Measurements from ENCODE around the gene PER2. TPM values are rescaled to one million over a fixed set of nuclear protein-coding genes. Genes with fewer than 3 reads are reported as not detected.
A peak's percentile ranks its signal among the peaks of the same experiment; 100 is the strongest.
"Not testable (repeated sequence)": the region's sequence is repeated elsewhere in the genome, so short reads cannot be mapped to it uniquely, and the experiment has no call there.

The PER2 gene
- total RNA-seq, 1 donor from 2014 or later = 8.4 TPM

DNA sequence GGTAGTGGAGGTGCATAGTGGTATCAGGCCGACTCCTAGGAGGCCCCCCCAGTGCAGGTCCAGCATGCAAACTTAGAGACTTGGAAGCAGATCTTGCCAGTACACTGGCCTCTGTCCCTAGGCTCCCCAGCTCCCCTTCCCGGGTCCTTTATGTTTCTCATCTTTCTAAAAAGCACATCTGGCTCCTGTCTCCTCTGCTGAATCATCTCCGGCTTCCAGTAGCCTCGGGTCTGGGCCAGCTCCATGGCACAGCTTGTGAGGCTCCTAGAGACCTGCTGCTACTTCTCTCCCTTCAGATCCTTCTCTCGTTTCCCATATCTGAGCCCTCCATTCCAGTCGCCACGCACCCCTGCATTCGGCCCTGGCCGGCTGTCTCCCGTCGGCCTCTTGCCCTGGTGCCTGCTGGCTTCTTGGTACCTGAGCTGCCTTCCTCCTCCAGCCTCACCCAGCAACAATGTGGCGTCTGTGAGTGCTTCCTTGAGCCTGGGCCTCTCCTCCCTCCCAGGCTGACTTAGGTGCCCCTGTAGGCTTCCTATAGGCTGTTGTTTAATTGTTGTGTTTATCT is 38.5 kb upstream of the PER2 start:
- Histone ChIP-seq H3K4me1 (ENCODE audit: control insufficient read depth in 3 of 3, insufficient read depth in 3 of 3, low read length in 3 of 3) (peaks cover 9 to 20% (median 17%) of the 10 kb centered on the region in 3 donors), H3K27me3 (ENCODE audit: control insufficient read depth in 3 of 3, insufficient read depth in 3 of 3, low read length in 3 of 3) (no peaks in the 10 kb centered on the region), H3K27ac (ENCODE audit: low read depth, low read length) (no peak overlapping the region), H3K4me3 (ENCODE audit: low read length in 3 of 3) (no peak overlapping the region), H3K9me3 (ENCODE audit: control insufficient read depth in 3 of 3, low read length in 3 of 3) (no peaks in the 10 kb centered on the region), H3K9ac (ENCODE audit: low read depth in 1 of 3, low read length in 3 of 3) (peak overlapping the region in 1 of 3 donors; percentile 25), H3K36me3 (ENCODE audit: control insufficient read depth in 3 of 3, insufficient read depth in 3 of 3, low read length in 3 of 3) (peaks cover 9 to 20% (median 15%) of the 10 kb centered on the region in 3 donors)

DNA sequence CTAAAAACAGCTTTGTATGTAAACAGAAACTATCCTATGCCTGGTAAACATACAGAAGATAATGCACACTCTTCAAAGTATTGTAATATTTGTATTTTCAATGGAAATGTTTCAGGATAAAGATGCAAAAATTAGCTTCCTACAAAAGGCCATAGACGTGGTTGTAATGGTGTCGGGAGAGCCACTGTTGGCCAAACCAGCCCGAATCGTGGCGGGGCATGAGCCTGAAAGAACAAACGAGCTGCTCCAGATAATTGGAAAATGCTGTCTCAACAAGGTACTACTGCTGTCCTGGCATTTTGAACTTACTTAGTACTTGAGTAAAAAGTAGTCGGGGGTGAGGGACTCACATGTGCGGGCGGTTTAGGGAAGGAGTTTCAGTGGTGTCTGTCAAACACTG is 37.3 kb upstream of the PER2 start:
- H3K27me3 ChIP-seq (ENCODE audit: control insufficient read depth in 3 of 3, insufficient read depth in 3 of 3, low read length in 3 of 3) = no peaks in the 10 kb centered on the region
- peaks cover 18 to 28% (median 26%) of the 10 kb centered on the region in 3 donors for H3K4me1 ChIP-seq (ENCODE audit: control insufficient read depth in 3 of 3, insufficient read depth in 3 of 3, low read length in 3 of 3)
- peaks cover 9 to 20% (median 15%) of the 10 kb centered on the region in 3 donors for H3K36me3 ChIP-seq (ENCODE audit: control insufficient read depth in 3 of 3, insufficient read depth in 3 of 3, low read length in 3 of 3)
- no peak overlapping the region for H3K27ac ChIP-seq (ENCODE audit: low read depth, low read length)
- H3K4me3 ChIP-seq (ENCODE audit: low read length in 3 of 3) = no peak overlapping the region
- no peaks in the 10 kb centered on the region for H3K9me3 ChIP-seq (ENCODE audit: control insufficient read depth in 3 of 3, low read length in 3 of 3)
- H3K9ac ChIP-seq (ENCODE audit: low read depth in 1 of 3, low read length in 3 of 3) = no peak overlapping the region

DNA sequence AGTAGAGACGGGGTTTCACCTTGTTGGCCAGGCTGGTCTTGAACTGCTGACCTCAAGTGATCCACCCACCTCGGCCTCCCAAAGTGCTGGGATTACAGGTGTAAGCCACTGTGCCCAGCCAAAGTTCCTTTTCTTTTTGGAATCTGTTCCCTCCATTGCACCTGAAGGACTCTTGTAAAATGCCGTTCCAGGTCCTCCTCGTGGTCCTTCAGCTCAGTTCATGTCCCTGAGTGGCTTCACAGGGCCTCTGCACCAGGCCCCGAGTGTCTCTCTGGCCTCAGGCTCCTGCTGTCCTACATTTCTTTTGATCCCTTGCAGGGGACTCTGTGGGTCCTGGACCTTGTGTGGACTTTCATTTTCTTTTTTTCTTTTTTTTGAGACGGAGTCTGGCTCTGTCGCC is 35.8 kb upstream of the PER2 start:
- H3K4me3 ChIP-seq (ENCODE audit: low read length in 3 of 3); H3K36me3 ChIP-seq (ENCODE audit: control insufficient read depth in 3 of 3, insufficient read depth in 3 of 3, low read length in 3 of 3); H3K9ac ChIP-seq (ENCODE audit: low read depth in 1 of 3, low read length in 3 of 3); H3K27ac ChIP-seq (ENCODE audit: low read depth, low read length); H3K27me3 ChIP-seq (ENCODE audit: control insufficient read depth in 3 of 3, insufficient read depth in 3 of 3, low read length in 3 of 3); H3K9me3 ChIP-seq (ENCODE audit: control insufficient read depth in 3 of 3, low read length in 3 of 3): not testable (repeated sequence)
- H3K4me1 ChIP-seq (ENCODE audit: control insufficient read depth in 3 of 3, insufficient read depth in 3 of 3, low read length in 3 of 3) = peaks cover 22 to 34% (median 33%) of the 10 kb centered on the region in 3 donors

DNA sequence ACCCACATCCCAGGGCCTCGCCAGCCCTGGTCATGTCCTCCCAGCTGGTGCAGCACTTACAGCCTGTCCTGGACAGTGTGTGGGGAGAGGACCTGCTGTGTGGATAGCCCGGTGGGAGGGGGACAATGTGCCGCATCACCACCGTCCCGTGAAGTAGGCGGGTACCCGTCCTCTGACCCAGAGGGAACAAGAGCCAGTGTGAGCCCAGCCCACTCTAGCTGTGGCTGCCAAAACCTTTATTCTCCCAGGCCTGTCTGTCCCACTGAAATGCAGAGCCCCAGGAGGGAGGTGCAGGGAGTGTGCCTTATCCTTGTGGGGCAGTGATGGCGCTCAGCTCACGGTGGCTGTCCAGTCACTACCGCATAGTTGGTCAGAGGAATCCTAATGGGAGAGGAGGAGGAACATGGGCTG is 33.6 kb upstream of the PER2 start:
- H3K27me3 ChIP-seq (ENCODE audit: control insufficient read depth in 3 of 3, insufficient read depth in 3 of 3, low read length in 3 of 3) = no peaks in the 10 kb centered on the region
- peaks cover 0 to 4% (median 4%) of the 10 kb centered on the region in 3 donors for H3K36me3 ChIP-seq (ENCODE audit: control insufficient read depth in 3 of 3, insufficient read depth in 3 of 3, low read length in 3 of 3)
- H3K4me1 ChIP-seq (ENCODE audit: control insufficient read depth in 3 of 3, insufficient read depth in 3 of 3, low read length in 3 of 3) = peaks cover 22 to 34% (median 33%) of the 10 kb centered on the region in 3 donors
- H3K4me3 ChIP-seq (ENCODE audit: low read length in 3 of 3) = peak overlapping the region in 2 of 3 donors; percentile 46 to 78
- H3K27ac ChIP-seq (ENCODE audit: low read depth, low read length) = peak overlapping the region; percentile 59
- H3K9ac ChIP-seq (ENCODE audit: low read depth in 1 of 3, low read length in 3 of 3) = peak overlapping the region; percentile 65 to 84 (median 77)
- no peaks in the 10 kb centered on the region for H3K9me3 ChIP-seq (ENCODE audit: control insufficient read depth in 3 of 3, low read length in 3 of 3)

DNA sequence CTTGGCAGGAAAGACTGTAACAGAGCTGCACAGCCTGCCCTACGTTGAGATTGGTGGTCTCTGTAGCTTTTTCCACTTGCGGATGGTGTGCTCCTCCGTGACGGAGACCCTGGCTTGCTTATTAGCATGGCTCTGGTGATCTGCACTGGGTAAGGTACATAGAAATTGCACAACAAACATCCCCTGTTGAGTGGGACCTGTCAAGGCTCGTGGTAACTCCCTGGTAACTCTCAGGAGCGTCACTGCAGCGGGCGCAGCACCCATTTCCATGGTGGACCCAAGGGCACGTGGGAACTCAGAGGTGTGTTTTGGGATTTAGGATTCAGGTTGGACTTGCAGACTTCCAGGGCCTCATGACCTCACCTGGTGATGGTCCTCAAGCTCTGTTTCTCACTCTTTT is 33.1 kb upstream of the PER2 start:
- Histone ChIP-seq H3K9me3 (ENCODE audit: control insufficient read depth in 3 of 3, low read length in 3 of 3) (no peaks in the 10 kb centered on the region), H3K4me1 (ENCODE audit: control insufficient read depth in 3 of 3, insufficient read depth in 3 of 3, low read length in 3 of 3) (peaks cover 22 to 34% (median 30%) of the 10 kb centered on the region in 3 donors), H3K27me3 (ENCODE audit: control insufficient read depth in 3 of 3, insufficient read depth in 3 of 3, low read length in 3 of 3) (no peaks in the 10 kb centered on the region), H3K9ac (ENCODE audit: low read depth in 1 of 3, low read length in 3 of 3) (peak overlapping the region; percentile 65 to 84 (median 77)), H3K27ac (ENCODE audit: low read depth, low read length) (peak overlapping the region; percentile 59), H3K4me3 (ENCODE audit: low read length in 3 of 3) (peak overlapping the region; percentile 75 to 83 (median 78)), H3K36me3 (ENCODE audit: control insufficient read depth in 3 of 3, insufficient read depth in 3 of 3, low read length in 3 of 3) (peaks cover 0 to 4% (median 2%) of the 10 kb centered on the region in 3 donors)

DNA sequence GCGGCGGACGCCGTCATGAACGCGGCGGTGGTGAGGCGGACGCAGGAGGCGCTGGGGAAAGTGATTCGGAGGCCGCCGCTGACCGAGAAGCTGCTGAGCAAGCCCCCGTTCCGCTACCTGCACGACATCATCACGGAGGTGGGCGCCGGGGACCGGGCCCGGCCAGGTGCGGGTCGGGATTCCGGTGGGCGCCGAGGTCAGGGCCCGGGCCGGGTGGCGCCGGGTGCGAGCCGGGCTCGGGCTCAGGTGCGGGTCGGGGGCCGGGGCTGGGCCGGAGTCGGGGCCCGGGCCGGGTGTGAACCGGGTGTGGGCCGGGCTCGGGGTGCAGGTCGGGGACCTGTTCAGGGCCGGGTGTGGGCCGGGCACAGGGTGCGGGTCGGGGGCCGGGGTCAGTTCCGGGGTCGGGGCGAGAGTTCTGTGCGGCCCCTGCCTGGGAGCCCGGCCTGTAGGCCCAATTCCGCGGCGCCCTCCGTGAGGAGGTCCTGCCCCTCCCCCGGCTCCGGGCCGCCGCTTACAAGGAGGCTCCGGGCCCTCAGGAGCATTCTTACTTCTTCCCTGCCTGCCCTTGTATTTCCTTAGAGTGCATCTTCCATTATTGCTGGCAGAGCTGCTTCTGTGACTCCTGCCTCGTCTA is 32.4 kb upstream of the PER2 start:
- peaks cover 22 to 34% (median 30%) of the 10 kb centered on the region in 3 donors for H3K4me1 ChIP-seq (ENCODE audit: control insufficient read depth in 3 of 3, insufficient read depth in 3 of 3, low read length in 3 of 3)
- H3K27ac ChIP-seq (ENCODE audit: low read depth, low read length) = peak overlapping the region; percentile 59
- H3K27me3 ChIP-seq (ENCODE audit: control insufficient read depth in 3 of 3, insufficient read depth in 3 of 3, low read length in 3 of 3) = no peaks in the 10 kb centered on the region
- no peaks in the 10 kb centered on the region for H3K9me3 ChIP-seq (ENCODE audit: control insufficient read depth in 3 of 3, low read length in 3 of 3)
- peak overlapping the region; percentile 75 to 83 (median 78) for H3K4me3 ChIP-seq (ENCODE audit: low read length in 3 of 3)
- H3K36me3 ChIP-seq (ENCODE audit: control insufficient read depth in 3 of 3, insufficient read depth in 3 of 3, low read length in 3 of 3) = peaks cover 0 to 2% (median 2%) of the 10 kb centered on the region in 3 donors
- H3K9ac ChIP-seq (ENCODE audit: low read depth in 1 of 3, low read length in 3 of 3) = peak overlapping the region; percentile 65 to 84 (median 77)

DNA sequence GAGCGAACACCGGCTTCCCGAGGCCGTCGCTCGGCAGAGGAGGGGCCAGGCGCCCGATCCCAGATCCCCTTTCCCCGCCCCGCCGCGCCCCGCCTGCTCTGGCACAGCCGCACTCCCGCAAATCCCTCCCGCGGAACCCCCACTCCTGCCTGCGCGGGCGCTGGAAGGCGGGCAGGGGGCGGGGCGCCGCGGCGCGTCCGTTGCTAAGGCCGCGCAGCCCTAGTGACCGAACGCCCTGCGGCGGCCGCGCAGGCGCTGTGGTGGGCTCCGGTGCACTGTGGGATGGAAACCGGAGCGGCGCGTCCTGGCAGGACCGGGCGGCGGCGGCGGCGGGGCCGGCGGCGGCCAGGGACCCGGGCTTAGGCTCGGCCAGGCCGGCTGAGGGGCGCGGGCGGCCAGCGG is 31.8 kb upstream of the PER2 start, which contains the start of gene TRAF3IP1:
Gene TRAF3IP1, plus strand, starts transcription at position 273 of the 402 bp plus-strand sequence. CDS start 145 bp downstream, outside the sequence.
- Histone ChIP-seq H3K27me3 (ENCODE audit: control insufficient read depth in 3 of 3, insufficient read depth in 3 of 3, low read length in 3 of 3) (no peaks in the 10 kb centered on the region), H3K4me3 (ENCODE audit: low read length in 3 of 3) (peak within 1 kb of the TSS; percentile 81 to 83 (median 83)), H3K27ac (ENCODE audit: low read depth, low read length) (peak within 1 kb of the TSS; percentile 75), H3K4me1 (ENCODE audit: control insufficient read depth in 3 of 3, insufficient read depth in 3 of 3, low read length in 3 of 3) (peaks cover 22 to 34% (median 30%) of the 10 kb centered on the region in 3 donors), H3K36me3 (ENCODE audit: control insufficient read depth in 3 of 3, insufficient read depth in 3 of 3, low read length in 3 of 3) (peaks cover 0 to 2% (median 0%) of the 10 kb centered on the region in 3 donors), H3K9me3 (ENCODE audit: control insufficient read depth in 3 of 3, low read length in 3 of 3) (no peaks in the 10 kb centered on the region), H3K9ac (ENCODE audit: low read depth in 1 of 3, low read length in 3 of 3) (peak within 1 kb of the TSS; percentile 73 to 88 (median 77))

DNA sequence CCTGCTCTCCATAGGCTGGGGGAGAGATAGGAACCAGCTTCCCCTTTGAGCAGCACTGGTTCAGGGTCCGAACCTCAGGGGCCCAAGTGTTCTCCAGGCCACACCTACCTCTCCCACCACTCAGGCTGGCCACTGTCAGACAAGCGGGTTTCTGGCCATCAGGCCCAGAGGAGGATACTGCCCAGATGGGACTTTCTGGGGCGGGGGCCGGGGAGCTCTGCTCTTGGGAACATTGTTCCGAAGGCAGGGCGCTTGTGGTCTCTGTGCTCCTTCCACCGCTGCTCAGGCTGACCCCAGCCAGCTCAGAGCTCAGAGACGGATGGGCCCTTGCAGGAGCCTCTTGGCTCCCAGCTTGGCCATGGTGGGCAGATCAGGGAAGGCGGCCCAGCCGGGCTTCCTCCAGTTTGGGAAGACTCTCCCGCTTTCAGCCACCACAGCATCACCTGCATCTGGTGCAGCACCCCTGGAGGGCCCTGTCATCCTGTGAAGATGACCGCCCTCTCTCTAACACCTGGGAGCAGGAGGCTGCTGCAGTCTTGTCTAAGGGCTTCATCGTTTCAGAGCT is 26.7 kb upstream of the PER2 start:
- H3K9ac ChIP-seq (ENCODE audit: low read depth in 1 of 3, low read length in 3 of 3) = no peak overlapping the region

DNA sequence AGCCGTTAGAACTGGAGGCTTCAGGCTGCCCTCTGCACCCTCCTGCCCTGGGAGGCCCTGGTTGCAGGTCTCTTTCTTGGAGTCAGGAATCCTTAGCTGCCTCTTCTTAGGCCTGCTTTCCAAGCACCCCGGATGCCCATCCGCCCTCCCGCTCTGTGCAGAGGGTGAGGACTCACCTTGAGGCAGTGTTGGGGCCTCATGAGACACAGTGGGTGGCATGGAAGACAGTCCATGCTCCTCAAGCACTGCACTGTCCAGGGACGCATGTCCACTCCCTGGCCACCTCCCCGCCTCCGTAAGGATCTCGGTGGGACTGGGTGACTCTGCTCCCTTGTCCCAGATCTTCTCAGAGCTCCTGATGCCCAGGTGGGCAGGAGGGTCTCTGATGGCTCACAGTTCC is 26.2 kb upstream of the PER2 start:
- no peak overlapping the region for H3K9ac ChIP-seq (ENCODE audit: low read depth in 1 of 3, low read length in 3 of 3)
- no peaks in the 10 kb centered on the region for H3K36me3 ChIP-seq (ENCODE audit: control insufficient read depth in 3 of 3, insufficient read depth in 3 of 3, low read length in 3 of 3)
- H3K4me1 ChIP-seq (ENCODE audit: control insufficient read depth in 3 of 3, insufficient read depth in 3 of 3, low read length in 3 of 3) = peaks cover under 1 to 3% (median 2%) of the 10 kb centered on the region in 3 donors
- no peak overlapping the region for H3K4me3 ChIP-seq (ENCODE audit: low read length in 3 of 3)
- no peaks in the 10 kb centered on the region for H3K27me3 ChIP-seq (ENCODE audit: control insufficient read depth in 3 of 3, insufficient read depth in 3 of 3, low read length in 3 of 3)
- no peak overlapping the region for H3K27ac ChIP-seq (ENCODE audit: low read depth, low read length)
- H3K9me3 ChIP-seq (ENCODE audit: control insufficient read depth in 3 of 3, low read length in 3 of 3) = no peaks in the 10 kb centered on the region

More for the DNA sequence above, 26.7 kb upstream of the PER2 start:
- Histone ChIP-seq H3K27ac (ENCODE audit: low read depth, low read length) (no peak overlapping the region), H3K27me3 (ENCODE audit: control insufficient read depth in 3 of 3, insufficient read depth in 3 of 3, low read length in 3 of 3) (no peaks in the 10 kb centered on the region), H3K4me3 (ENCODE audit: low read length in 3 of 3) (no peak overlapping the region), H3K4me1 (ENCODE audit: control insufficient read depth in 3 of 3, insufficient read depth in 3 of 3, low read length in 3 of 3) (peaks cover 5 to 7% (median 6%) of the 10 kb centered on the region in 3 donors), H3K36me3 (ENCODE audit: control insufficient read depth in 3 of 3, insufficient read depth in 3 of 3, low read length in 3 of 3) (no peaks in the 10 kb centered on the region), H3K9me3 (ENCODE audit: control insufficient read depth in 3 of 3, low read length in 3 of 3) (no peaks in the 10 kb centered on the region)

DNA sequence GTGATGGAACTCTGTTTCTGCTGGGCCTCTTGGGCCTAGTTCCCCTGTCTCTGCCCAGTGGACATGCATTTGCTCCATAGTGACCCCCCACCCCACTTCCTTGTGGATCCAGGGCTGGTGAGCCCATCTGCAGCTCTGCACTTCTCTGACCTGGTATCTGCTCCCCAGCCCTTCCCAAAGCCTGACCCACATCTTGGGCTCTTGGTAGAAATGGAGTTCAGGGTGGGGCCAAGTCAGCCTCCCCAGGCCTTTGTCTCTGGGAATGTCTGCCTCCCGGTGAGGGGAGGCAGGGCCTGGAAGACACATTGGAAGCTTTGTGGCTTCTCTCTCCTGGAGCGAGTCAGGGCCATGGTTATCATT is 25.6 kb upstream of the PER2 start:
- Histone ChIP-seq H3K9me3 (ENCODE audit: control insufficient read depth in 3 of 3, low read length in 3 of 3) (no peaks in the 10 kb centered on the region), H3K4me1 (ENCODE audit: control insufficient read depth in 3 of 3, insufficient read depth in 3 of 3, low read length in 3 of 3) (no peaks in the 10 kb centered on the region), H3K36me3 (ENCODE audit: control insufficient read depth in 3 of 3, insufficient read depth in 3 of 3, low read length in 3 of 3) (no peaks in the 10 kb centered on the region), H3K27me3 (ENCODE audit: control insufficient read depth in 3 of 3, insufficient read depth in 3 of 3, low read length in 3 of 3) (no peaks in the 10 kb centered on the region), H3K4me3 (ENCODE audit: low read length in 3 of 3) (no peak overlapping the region), H3K9ac (ENCODE audit: low read depth in 1 of 3, low read length in 3 of 3) (no peak overlapping the region), H3K27ac (ENCODE audit: low read depth, low read length) (no peak overlapping the region)
